Endothelial cell of umbilical vein (primary cell): ENCODE measurements around the gene LZTS3. TPM values are rescaled to one million over a fixed set of nuclear protein-coding genes. Genes with fewer than 3 reads are reported as not detected.

Experiments used
- BruUV-seq: library from RNA; stranded (reverse); fragments of 400-500 nt; replicated peaks from 2 replicates; lab custom pipeline; 2021; lab: Mats Ljungman, UMichigan
- CTCF ChIA-PET: fragments of 300-600, 350-600 bp; sonication (Branson Sonifier 250); formaldehyde crosslinking; loops from one replicate; lab custom pipeline; 2021; ENCODE audit warnings: antibody characterized with exemption, inconsistent platforms; lab: Charles Lee
- POLR2A ChIA-PET: fragments of 300-600, 350-600 bp; sonication (Branson Sonifier 250); formaldehyde crosslinking; loops from one replicate; lab custom pipeline; 2021; ENCODE audit warnings: antibody characterized with exemption, inconsistent platforms; lab: Charles Lee
- DNase-seq: peaks from one replicate; pipeline ENCODE4 v3.0.0-alpha.2; 2011; ENCODE audit warnings: low read depth, low spot score
- FAIRE-seq: peaks from 2 replicates; lab custom pipeline; 2011; peaks lifted over from hg19 to GRCh38; lab: Jason Lieb, UNC
- H2AFZ ChIP-seq: 2 replicates; pipeline ENCODE4 v1.6.0; 2012; ENCODE audit warnings: low read depth, low read length, control low read depth, inconsistent platforms
- H3K27ac ChIP-seq: 2 replicates; pipeline ENCODE4 v1.5.1; 2011; ENCODE audit warnings: low read depth, mild to moderate bottlenecking, control low read depth, low read length, moderate library complexity; ENCODE audit not compliant: insufficient read depth
- H3K27me3 ChIP-seq, 2 experiments: 2 replicates each; pipeline versions ENCODE4 v1.6.0 to v1.6.1; 2011; ENCODE audit warnings: low read length in 2 of 2, mixed read lengths in 1 of 2; ENCODE audit not compliant: control insufficient read depth in 2 of 2, insufficient read depth in 2 of 2
- H3K36me3 ChIP-seq, 2 experiments: 2 replicates in 1 of 2; 3 replicates in 1 of 2; pipeline ENCODE4 v1.5.1; 2011; ENCODE audit warnings: low read length in 2 of 2, mild to moderate bottlenecking in 1 of 2, moderate library complexity in 1 of 2; ENCODE audit not compliant: control insufficient read depth in 2 of 2, insufficient read depth in 2 of 2; ENCODE audit errors: extremely low read depth in 1 of 2
- H3K4me1 ChIP-seq: 3 replicates; pipeline ENCODE4 v1.5.1; 2011; ENCODE audit warnings: mild to moderate bottlenecking, low read length; ENCODE audit not compliant: control insufficient read depth, insufficient read depth; ENCODE audit errors: extremely low read depth
- H3K4me2 ChIP-seq: 2 replicates; pipeline ENCODE4 v1.6.1; 2011; ENCODE audit warnings: low read length, control low read depth, mixed read lengths; ENCODE audit not compliant: insufficient read depth
- H3K4me3 ChIP-seq, 3 experiments: fragments of 200-600 bp in 1 of 3; sonication (generic), shearing (Covaris generic) in 1 of 3; replicated peaks in 1 of 3; 2 replicates each; pipeline ENCODE4 v1.5.1; 2011 to 2016; ENCODE audit warnings: control low read depth in 3 of 3, low read length in 3 of 3, mild to moderate bottlenecking in 2 of 3, inconsistent platforms in 1 of 3, low read depth in 1 of 3, moderate library complexity in 1 of 3; ENCODE audit not compliant: insufficient read depth in 1 of 3
- H3K79me2 ChIP-seq: 2 replicates; pipeline ENCODE4 v1.6.0; 2012; ENCODE audit warnings: low read length, inconsistent platforms; ENCODE audit not compliant: control insufficient read depth, insufficient read depth
- H3K9ac ChIP-seq: replicated peaks from 2 replicates; pipeline ENCODE3; 2011; ENCODE audit warnings: low read length, control low read depth; ENCODE audit not compliant: insufficient read depth; ENCODE audit errors: extremely low read depth
- H3K9me1 ChIP-seq: replicated peaks from 3 replicates; pipeline ENCODE4 v1.6.0; 2011; ENCODE audit warnings: mild to moderate bottlenecking, low read length; ENCODE audit not compliant: control insufficient read depth, insufficient read depth; ENCODE audit errors: extremely low read depth
- H3K9me3 ChIP-seq: replicated peaks from 2 replicates; pipeline ENCODE4 v1.5.1; 2012; ENCODE audit warnings: low read length, inconsistent platforms; ENCODE audit not compliant: control insufficient read depth, insufficient read depth
- H4K20me1 ChIP-seq: replicated peaks from 2 replicates; pipeline ENCODE3; 2011; ENCODE audit warnings: mild to moderate bottlenecking, low read length; ENCODE audit not compliant: control insufficient read depth, insufficient read depth; ENCODE audit errors: extremely low read depth
- CTCF ChIP-seq, 2 donors: IDR thresholded peaks; 1 replicate in 1 of 2; 2 replicates in 1 of 2; pipeline ENCODE4 v1.5.1; 2011; ENCODE audit warnings: low read length in 2 of 2, mild to moderate bottlenecking in 2 of 2, moderate library complexity in 2 of 2, control low read depth in 1 of 2, inconsistent platforms in 1 of 2, low read depth in 1 of 2; ENCODE audit not compliant: insufficient read depth in 1 of 2; ENCODE audit errors: extremely low read depth in 1 of 2
- GATA2 ChIP-seq: IDR thresholded peaks from 2 replicates; pipeline ENCODE4 v1.7.0; 2011; ENCODE audit warnings: low read depth, mild to moderate bottlenecking, moderate library complexity, mixed read lengths, low read length; ENCODE audit not compliant: insufficient read length, insufficient read depth
- dilution Hi-C: fragments of 300-500 bp; cut with MboI; formaldehyde crosslinking; loops from one replicate; pipeline ENCODE4 v1.15.0; 2019; ENCODE audit warnings: low sequenced_read_pairs; ENCODE audit not compliant: extremely low pct_ligation_motif_present
- intact Hi-C: fragments of 100-400 bp; cut with micrococcal nuclease; formaldehyde crosslinking; loops from one replicate; pipeline ENCODE4 v1.10.0; 2022
- polyA plus RNA-seq, 4 experiments: library from polyadenylated mRNA; depleted of rRNA in 3 of 4; stranded (reverse) in 3 of 4; unstranded in 1 of 4; fragments of >200 nt; gene quantifications; 2 replicates each; pipeline versions ENCODE4 v1.2.1 to v1.2.3, GENCODE V29; 2011 to 2012; ENCODE audit warnings: missing spikeins in 1 of 4
- total RNA-seq: library from RNA; stranded (reverse); gene quantifications from 2 replicates; pipeline ENCODE4 v1.2.3, GENCODE V29; 2021

LZTS3 gene
- total and polyA plus RNA-seq, 2 donors (not counting 3 experiments of a cell fraction or from before 2014, with no cell fraction given): 4.5 to 5.7 TPM

GRCh38 chr20:3115190-3116107 lies 57.9 kb downstream of the LZTS3 start:
- Histone ChIP-seq H3K9me1 (no peaks in the 10 kb centered on the region), H3K36me3 (no peaks in the 10 kb centered on the region), H3K9me3 (no peaks in the 10 kb centered on the region), H3K79me2 (no peaks in the 10 kb centered on the region), H3K9ac (no peak overlapping the region), H3K4me3 (no peak overlapping the region), H3K27ac (no peak overlapping the region), H3K4me1 (no peaks in the 10 kb centered on the region), H3K27me3 (no peaks in the 10 kb centered on the region), H3K4me2 (no peak overlapping the region), H2AFZ (no peak overlapping the region), H4K20me1 (no peaks in the 10 kb centered on the region)
- peak; percentile 44 for DNase-seq
- dilution Hi-C loops (no loop called here), intact Hi-C loops (loop anchor here (1.0 kb wide), 1 partner anchor 61 kb away; no protein-coding TSS in a partner anchor)
- CTCF ChIA-PET: interaction anchor here (1.0 to 4.6 kb wide), 3 partner anchors 14 to 63 kb away, joined by 3 to 59 read pairs (median 3); no protein-coding TSS in a partner anchor
- POLR2A ChIA-PET: no interaction called here
- no TSS peak for BruUV-seq
- peak; percentile 86 for FAIRE-seq
- TF ChIP-seq CTCF (IDR thresholded peaks at IDR 0.05; ENCODE audit: extremely low read depth in 1 of 2, insufficient read depth in 1 of 2, low read depth in 1 of 2, low read length in 2 of 2) (peak; percentile 64 to 76), GATA2 (no peak)

Other genes starting within 250 kb of the LZTS3 start
- 1.7 and 1.9 TPM in 2 replicates for gene GNRH2, start 129.9 kb downstream of the LZTS3 start, total RNA-seq
- 0.13 TPM in 1 of 2 replicates, not detected in the other for gene GNRH2, start 129.9 kb downstream of the LZTS3 start, polyA plus RNA-seq
- gene MRPS26, start 127.5 kb downstream of the LZTS3 start, total RNA-seq: 41.2 and 43.9 TPM in 2 replicates
- 41.0 and 48.7 TPM in 2 replicates for gene MRPS26, start 127.5 kb downstream of the LZTS3 start, polyA plus RNA-seq
- gene OXT, start 101.9 kb downstream of the LZTS3 start, total RNA-seq: not detected in 2 replicates
- not detected in 2 replicates for gene OXT, start 101.9 kb downstream of the LZTS3 start, polyA plus RNA-seq
- gene AVP, start 88.8 kb downstream of the LZTS3 start, total RNA-seq: not detected in 2 replicates
- not detected in 2 replicates for gene AVP, start 88.8 kb downstream of the LZTS3 start, polyA plus RNA-seq
- gene FASTKD5, start 13.7 kb downstream of the LZTS3 start, total RNA-seq: 15.0 and 15.7 TPM in 2 replicates
- gene FASTKD5, start 13.7 kb downstream of the LZTS3 start, polyA plus RNA-seq: 8.5 and 10.8 TPM in 2 replicates
- 5.1 and 5.8 TPM in 2 replicates for gene UBOX5, start 13.7 kb downstream of the LZTS3 start, total RNA-seq
- gene UBOX5, start 13.7 kb downstream of the LZTS3 start, polyA plus RNA-seq: 3.5 and 4.6 TPM in 2 replicates
- 52.2 and 54.0 TPM in 2 replicates for gene DDRGK1, start 31.1 kb upstream of the LZTS3 start, total RNA-seq
- 41.7 and 48.5 TPM in 2 replicates for gene DDRGK1, start 31.1 kb upstream of the LZTS3 start, polyA plus RNA-seq
- 59.8 and 65.0 TPM in 2 replicates for gene ITPA, start 35.9 kb upstream of the LZTS3 start, total RNA-seq
- gene ITPA, start 35.9 kb upstream of the LZTS3 start, polyA plus RNA-seq: 43.2 and 50.7 TPM in 2 replicates
- gene SLC4A11, start 65.6 kb upstream of the LZTS3 start, total RNA-seq: 10.2 and 15.5 TPM in 2 replicates
- 5.7 and 6.1 TPM in 2 replicates for gene SLC4A11, start 65.6 kb upstream of the LZTS3 start, polyA plus RNA-seq
- gene DNAAF9, start 234.1 kb upstream of the LZTS3 start, total RNA-seq: 16.7 and 20.9 TPM in 2 replicates
- gene DNAAF9, start 234.1 kb upstream of the LZTS3 start, polyA plus RNA-seq: 6.6 and 7.6 TPM in 2 replicates